ENCODE results near the gene SLC10A7. TPM values are rescaled to one million over a fixed set of nuclear protein-coding genes. Genes with fewer than 3 reads are reported as not detected.

Gene SLC10A7
- total RNA-seq, 4 donors from 2014 or later: 12.0 to 56.1 (median 15.9) TPM

DNA sequence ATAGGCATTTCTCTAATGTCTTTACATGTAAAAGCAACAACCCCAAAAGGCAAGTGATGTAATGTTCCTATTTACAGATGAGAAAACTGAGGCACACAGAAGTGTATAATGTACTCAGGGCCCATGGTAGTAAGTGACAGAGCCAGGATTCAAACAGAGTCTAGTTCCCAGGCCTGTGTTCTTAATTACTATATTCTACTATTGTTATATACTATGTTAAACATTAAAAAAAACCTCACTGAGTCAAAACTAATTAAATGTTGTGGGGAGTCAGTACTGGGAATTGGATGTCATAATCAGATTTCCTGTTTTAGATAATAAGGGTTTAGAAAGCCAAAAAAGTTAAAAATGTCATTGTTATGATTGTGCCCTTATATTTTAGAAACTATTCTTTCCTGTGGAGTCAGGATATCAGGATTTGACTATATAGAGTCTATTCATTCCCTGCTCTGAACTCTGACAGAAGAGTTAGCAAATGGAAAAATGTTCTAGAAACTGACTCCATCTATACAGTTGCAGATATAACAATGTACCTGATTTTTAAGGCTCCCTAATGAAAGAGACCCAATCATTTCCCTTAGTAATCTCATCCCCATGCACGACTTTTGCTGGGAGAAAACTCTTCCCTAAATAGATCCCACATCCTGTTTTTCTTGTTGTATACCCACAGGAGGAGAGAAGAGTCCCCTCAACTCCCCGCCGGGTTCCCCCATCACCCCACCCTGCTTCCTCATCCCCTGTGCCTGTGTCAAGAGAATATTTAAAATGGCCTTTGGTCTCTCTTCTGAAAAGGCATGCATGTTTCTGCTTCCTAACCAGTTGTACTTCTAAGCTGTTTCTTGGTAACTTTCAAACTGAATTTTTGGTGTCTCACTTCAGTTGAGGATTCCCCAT is 237.7 kb downstream of the SLC10A7 start:
- no peak for DNase-seq
- no peak overlapping the region for H3K4me3 ChIP-seq
- no peaks in the 10 kb centered on the region for H3K4me1 ChIP-seq
- no peaks in the 10 kb centered on the region for H3K9me3 ChIP-seq
- no peak for TF ChIP-seq POLR2AphosphoS5 (IDR thresholded peaks at IDR 0.05)
- no peak for TF ChIP-seq POLR2A (IDR thresholded peaks at IDR 0.05)
- TF ChIP-seq EP300 (IDR thresholded peaks at IDR 0.05; ENCODE audit: low read depth): no peak
- TF ChIP-seq, protein P1, sequence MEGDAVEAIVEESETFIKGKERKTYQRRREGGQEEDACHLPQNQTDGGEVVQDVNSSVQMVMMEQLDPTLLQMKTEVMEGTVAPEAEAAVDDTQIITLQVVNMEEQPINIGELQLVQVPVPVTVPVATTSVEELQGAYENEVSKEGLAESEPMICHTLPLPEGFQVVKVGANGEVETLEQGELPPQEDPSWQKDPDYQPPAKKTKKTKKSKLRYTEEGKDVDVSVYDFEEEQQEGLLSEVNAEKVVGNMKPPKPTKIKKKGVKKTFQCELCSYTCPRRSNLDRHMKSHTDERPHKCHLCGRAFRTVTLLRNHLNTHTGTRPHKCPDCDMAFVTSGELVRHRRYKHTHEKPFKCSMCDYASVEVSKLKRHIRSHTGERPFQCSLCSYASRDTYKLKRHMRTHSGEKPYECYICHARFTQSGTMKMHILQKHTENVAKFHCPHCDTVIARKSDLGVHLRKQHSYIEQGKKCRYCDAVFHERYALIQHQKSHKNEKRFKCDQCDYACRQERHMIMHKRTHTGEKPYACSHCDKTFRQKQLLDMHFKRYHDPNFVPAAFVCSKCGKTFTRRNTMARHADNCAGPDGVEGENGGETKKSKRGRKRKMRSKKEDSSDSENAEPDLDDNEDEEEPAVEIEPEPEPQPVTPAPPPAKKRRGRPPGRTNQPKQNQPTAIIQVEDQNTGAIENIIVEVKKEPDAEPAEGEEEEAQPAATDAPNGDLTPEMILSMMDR (IDR thresholded peaks at IDR 0.05): no peak
- H3K36me3 ChIP-seq: no peaks in the 10 kb centered on the region
- no peak overlapping the region for H3K27ac ChIP-seq
- WGBS, 2 donors (ENCODE audit: low coverage in 1 of 2): 71 to 75% methylated on average over 3 of the region's 3 CpGs
- in situ Hi-C loops (cut with MboI; ENCODE audit: low pct_ligation_motif_present in 1 of 4, low pct_unique_long_range_greater_than_20kb in 1 of 4, low sequenced_read_pairs in 3 of 4) (no loop called here), intact Hi-C loops (cut with DNase I; ENCODE audit: low total_unique reads) (no loop called here)
- H3K27me3 ChIP-seq: no peaks in the 10 kb centered on the region

DNA sequence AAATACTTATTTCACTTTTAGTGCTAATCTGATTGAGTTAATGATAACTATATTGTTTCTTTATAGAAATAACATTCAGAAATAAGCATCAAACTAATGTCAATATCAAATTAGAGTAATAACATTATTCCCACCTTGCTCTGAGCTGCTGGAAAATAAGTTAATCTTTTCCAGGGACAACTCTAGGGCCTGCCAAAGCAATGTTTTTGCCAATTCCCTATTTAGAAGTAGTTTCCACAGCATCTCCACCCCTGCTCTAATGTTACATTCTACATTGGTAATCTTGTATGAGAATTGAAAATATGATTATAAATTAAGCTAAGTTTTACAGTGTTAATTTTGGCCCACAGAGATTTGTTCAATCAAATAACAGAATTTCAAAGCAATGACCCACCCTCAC is 239.1 kb downstream of the SLC10A7 start:
- intact Hi-C loops (cut with DNase I; ENCODE audit: low total_unique reads): no loop called here

DNA sequence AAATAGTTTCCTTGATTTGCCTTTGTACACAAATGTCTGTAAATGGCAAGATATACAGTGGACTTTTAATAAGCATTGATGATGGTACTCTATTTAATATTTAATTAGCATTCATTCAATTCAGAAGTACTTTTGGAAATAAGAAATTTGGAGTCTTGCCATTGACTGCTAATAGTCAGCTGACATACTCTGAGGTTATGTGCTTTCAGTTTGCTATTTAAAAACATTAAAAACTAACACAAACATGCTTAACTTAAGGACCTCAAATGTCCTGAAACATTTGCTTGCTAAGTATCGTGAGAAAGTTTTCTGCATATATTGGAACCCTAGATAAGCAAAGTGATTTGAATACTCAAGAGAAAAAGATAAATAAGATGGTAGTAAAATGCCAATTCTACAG is 242.8 kb downstream of the SLC10A7 start:
- no peaks in the 10 kb centered on the region for H3K27me3 ChIP-seq
- H3K36me3 ChIP-seq: no peaks in the 10 kb centered on the region
- intact Hi-C loops (cut with DNase I; ENCODE audit: low total_unique reads) (no loop called here), in situ Hi-C loops (cut with MboI; ENCODE audit: low pct_ligation_motif_present in 1 of 4, low pct_unique_long_range_greater_than_20kb in 1 of 4, low sequenced_read_pairs in 3 of 4) (no loop called here)
- no peaks in the 10 kb centered on the region for H3K9me3 ChIP-seq
- 69 to 90% methylated on average over 1 of the region's 1 CpG for WGBS, 2 donors (ENCODE audit: low coverage in 1 of 2)
- no peak overlapping the region for H3K27ac ChIP-seq
- no peak for DNase-seq
- no peaks in the 10 kb centered on the region for H3K4me1 ChIP-seq
- H3K4me3 ChIP-seq: no peak overlapping the region
- TF ChIP-seq POLR2AphosphoS5 (IDR thresholded peaks at IDR 0.05) (no peak), POLR2A (IDR thresholded peaks at IDR 0.05) (no peak), EP300 (IDR thresholded peaks at IDR 0.05; ENCODE audit: low read depth) (no peak)
- TF ChIP-seq, protein P1 (IDR thresholded peaks at IDR 0.05): no peak

More for the DNA sequence above, 239.1 kb downstream of the SLC10A7 start:
- no peaks in the 10 kb centered on the region for H3K36me3 ChIP-seq
- TF ChIP-seq, protein P1 (IDR thresholded peaks at IDR 0.05): no peak
- no peak for TF ChIP-seq POLR2A (IDR thresholded peaks at IDR 0.05)
- TF ChIP-seq EP300 (IDR thresholded peaks at IDR 0.05; ENCODE audit: low read depth): no peak
- no peak for TF ChIP-seq POLR2AphosphoS5 (IDR thresholded peaks at IDR 0.05)
- no peaks in the 10 kb centered on the region for H3K27me3 ChIP-seq
- no peaks in the 10 kb centered on the region for H3K9me3 ChIP-seq
- H3K4me3 ChIP-seq: no peak overlapping the region
- H3K27ac ChIP-seq: no peak overlapping the region
- no peaks in the 10 kb centered on the region for H3K4me1 ChIP-seq
- no peak for DNase-seq
- in situ Hi-C loops (cut with MboI; ENCODE audit: low pct_ligation_motif_present in 1 of 4, low pct_unique_long_range_greater_than_20kb in 1 of 4, low sequenced_read_pairs in 3 of 4): no loop called here

- in situ Hi-C loops (cut with MboI; ENCODE audit: low pct_ligation_motif_present in 1 of 4, low pct_unique_long_range_greater_than_20kb in 1 of 4, low sequenced_read_pairs in 3 of 4): no loop called here
- no peak overlapping the region for H3K27ac ChIP-seq
- no peaks in the 10 kb centered on the region for H3K9me3 ChIP-seq
- no peaks in the 10 kb centered on the region for H3K27me3 ChIP-seq
- H3K4me3 ChIP-seq: no peak overlapping the region
- intact Hi-C loops (cut with DNase I; ENCODE audit: low total_unique reads): no loop called here
- DNase-seq: no peak
- H3K36me3 ChIP-seq: no peaks in the 10 kb centered on the region
- no peaks in the 10 kb centered on the region for H3K4me1 ChIP-seq
- TF ChIP-seq POLR2A (IDR thresholded peaks at IDR 0.05) (no peak), POLR2AphosphoS5 (IDR thresholded peaks at IDR 0.05) (no peak), EP300 (IDR thresholded peaks at IDR 0.05; ENCODE audit: low read depth) (no peak)
- TF ChIP-seq, protein P1 (IDR thresholded peaks at IDR 0.05): no peak
These were observed 246.4 kb downstream of the SLC10A7 start for GRCh38 chr4:146275370-146275769.
